ENCODE data around the gene UNC5A. TPM values are rescaled to one million over a fixed set of nuclear protein-coding genes. Genes with fewer than 3 reads are reported as not detected.

Gene UNC5A
- total and polyA plus RNA-seq, 10 of the 15 experiments (the other 5 are each of a cell fraction or from before 2014, with no cell fraction given): not detected

DNA sequence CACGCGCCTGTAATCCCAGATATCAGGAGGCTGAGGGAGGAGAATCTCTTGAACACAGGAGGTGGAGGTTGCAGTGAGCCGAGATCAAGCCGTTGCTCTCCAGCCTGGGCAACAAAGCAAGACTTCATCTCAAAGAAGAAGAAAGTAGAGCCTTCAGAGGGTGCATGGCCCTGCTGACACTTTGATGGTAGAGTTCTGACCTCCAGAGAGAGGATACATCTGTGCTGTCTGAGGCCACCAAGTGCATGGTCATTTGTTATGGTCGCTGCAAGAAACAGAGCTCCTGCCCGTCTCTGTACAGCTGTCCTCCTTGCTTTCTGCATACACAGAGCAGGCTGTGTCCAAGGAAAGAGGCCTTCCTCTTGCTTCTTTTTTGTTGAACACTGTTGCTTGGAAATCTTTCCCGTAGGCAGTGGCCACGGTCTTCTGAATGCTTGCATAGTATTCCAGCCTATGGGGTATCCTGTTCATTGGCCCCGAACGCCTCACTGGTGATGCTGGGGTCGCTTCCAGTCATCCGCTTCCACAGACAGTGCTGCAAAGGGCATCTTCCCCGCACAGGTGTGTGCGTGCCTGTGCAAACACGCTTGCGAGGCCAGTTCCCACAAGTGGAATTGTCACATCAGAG, 36.8 kb upstream of the UNC5A start:
- in situ Hi-C loops (cut with MboI): no loop called here
- intact Hi-C loops (cut with micrococcal nuclease; ENCODE audit: unreplicated experiment): no loop called here
- H2AFZ ChIP-seq (ENCODE audit: control insufficient read depth, low read depth, low read length): no peak overlapping the region
- no peak overlapping the region for H3K4me3 ChIP-seq
- ChIA-PET SMC1A (ENCODE audit: uncharacterized antibody, unreplicated experiment) (no interaction called here), CTCF (no interaction called here), RAD21 (ENCODE audit: unreplicated experiment) (no interaction called here), POLR2A (no interaction called here)
- no peaks in the 10 kb centered on the region; a peak in 2 of 4 replicates for H3K27me3 ChIP-seq (replicated peaks in 1 of 2; ENCODE audit: control insufficient read depth in 2 of 2, insufficient read depth in 2 of 2, low read length in 1 of 2)
- WGBS (ENCODE audit: insufficient coverage, insufficient replicate concordance, low lambda C conversion rate, missing lambda C conversion rate): 55% methylated on average over 14 of the region's 16 CpGs
- H3K9me3 ChIP-seq (replicated peaks; ENCODE audit: control insufficient read depth, insufficient read depth, low read length): no peaks in the 10 kb centered on the region
- no peak overlapping the region for H3K27ac ChIP-seq (ENCODE audit: control insufficient read depth, insufficient read depth)
- TF ChIP-seq ESRRA (IDR thresholded peaks at IDR 0.05; ENCODE audit: low read length) (no peak), TBL1XR1 (IDR thresholded peaks at IDR 0.05; ENCODE audit: low read depth, low read length) (no peak), CHD4 (IDR thresholded peaks at IDR 0.05) (no peak), BCL3 (IDR thresholded peaks at IDR 0.05; ENCODE audit: borderline replicate concordance, insufficient read depth, low read depth, low read length, poor library complexity, severe bottlenecking) (peak; percentile 35), EED (IDR thresholded peaks at IDR 0.05; ENCODE audit: low read depth) (no peak), USF1 (IDR thresholded peaks at IDR 0.05; ENCODE audit: borderline replicate concordance, extremely low read length, insufficient read depth, low read depth, low read length) (no peak)
- H3K4me1 ChIP-seq (ENCODE audit: control insufficient read depth, insufficient read depth, low read length): no peaks in the 10 kb centered on the region
- BruUV-seq (replicated peaks): no TSS peak
- DNase-seq (ENCODE audit: low read depth, low spot score) (no peak), ATAC-seq (no peak), FAIRE-seq (no peak)
- no peaks in the 10 kb centered on the region for H4K20me1 ChIP-seq (ENCODE audit: control insufficient read depth, insufficient read depth)
- no peaks in the 10 kb centered on the region for H3K36me3 ChIP-seq (ENCODE audit: control insufficient read depth in 2 of 2, insufficient read depth in 2 of 2, low read length in 1 of 2)
- H3K4me2 ChIP-seq (ENCODE audit: control insufficient read depth, insufficient read depth): no peak overlapping the region
- H3K79me2 ChIP-seq (ENCODE audit: control insufficient read depth, insufficient read depth, low read length): no peaks in the 10 kb centered on the region
- H3K9ac ChIP-seq (ENCODE audit: control insufficient read depth, insufficient read depth, low read length): no peak overlapping the region

Data from GM12878 (cell line).